ENCODE measurements around the gene RYR2. TPM values are rescaled to one million over a fixed set of nuclear protein-coding genes. Genes with fewer than 3 reads are reported as not detected.

The RYR2 gene
- total RNA-seq, 1 experiment from 2014 or later = 1.0 TPM

- in situ Hi-C loops (cut with HindIII; ENCODE audit: low pct_unique_long_range_greater_than_20kb, low sequenced_read_pairs) = no loop called here
- DNase-seq (ENCODE audit: low read depth) = no peak
These were observed 568.2 kb downstream of the RYR2 start for GRCh38 chr1:237610157-237610556.

- in situ Hi-C loops (cut with HindIII; ENCODE audit: low pct_unique_long_range_greater_than_20kb, low sequenced_read_pairs) = no loop called here
- no peak for DNase-seq (ENCODE audit: low read depth)
These were observed 572.0 kb downstream of the RYR2 start for GRCh38 chr1:237613984-237614383.

GRCh38 chr1:237619553-237619952 is 577.6 kb downstream of the RYR2 start:
- DNase-seq (ENCODE audit: low read depth) = no peak
- in situ Hi-C loops (cut with HindIII; ENCODE audit: low pct_unique_long_range_greater_than_20kb, low sequenced_read_pairs) = no loop called here

GRCh38 chr1:237634922-237635321 is 592.9 kb downstream of the RYR2 start:
- in situ Hi-C loops (cut with HindIII; ENCODE audit: low pct_unique_long_range_greater_than_20kb, low sequenced_read_pairs) = no loop called here
- no peak for DNase-seq (ENCODE audit: low read depth)

- in situ Hi-C loops (cut with HindIII; ENCODE audit: low pct_unique_long_range_greater_than_20kb, low sequenced_read_pairs) = no loop called here
- DNase-seq (ENCODE audit: low read depth) = no peak
These were observed 596.6 kb downstream of the RYR2 start for GRCh38 chr1:237638555-237638954.

GRCh38 chr1:237640011-237640671 is 598.2 kb downstream of the RYR2 start:
- in situ Hi-C loops (cut with HindIII; ENCODE audit: low pct_unique_long_range_greater_than_20kb, low sequenced_read_pairs) = no loop called here

GRCh38 chr1:237640966-237641365 is 599.0 kb downstream of the RYR2 start:
- in situ Hi-C loops (cut with HindIII; ENCODE audit: low pct_unique_long_range_greater_than_20kb, low sequenced_read_pairs) = no loop called here
- DNase-seq (ENCODE audit: low read depth) = no peak

More at GRCh38 chr1:237640011-237640671, 598.2 kb downstream of the RYR2 start:
- no peak for DNase-seq (ENCODE audit: low read depth)

GRCh38 chr1:237650809-237651208 is 608.8 kb downstream of the RYR2 start:
- DNase-seq (ENCODE audit: low read depth) = no peak
- in situ Hi-C loops (cut with HindIII; ENCODE audit: low pct_unique_long_range_greater_than_20kb, low sequenced_read_pairs) = no loop called here

GRCh38 chr1:237655778-237656177 is 613.8 kb downstream of the RYR2 start:
- no peak for DNase-seq (ENCODE audit: low read depth)
- in situ Hi-C loops (cut with HindIII; ENCODE audit: low pct_unique_long_range_greater_than_20kb, low sequenced_read_pairs) = no loop called here

GRCh38 chr1:237664348-237664747 is 622.4 kb downstream of the RYR2 start:
- DNase-seq (ENCODE audit: low read depth) = no peak
- in situ Hi-C loops (cut with HindIII; ENCODE audit: low pct_unique_long_range_greater_than_20kb, low sequenced_read_pairs) = no loop called here

GRCh38 chr1:237670302-237670701 is 628.3 kb downstream of the RYR2 start:
- in situ Hi-C loops (cut with HindIII; ENCODE audit: low pct_unique_long_range_greater_than_20kb, low sequenced_read_pairs) = no loop called here
- no peak for DNase-seq (ENCODE audit: low read depth)

GRCh38 chr1:237671262-237671661 is 629.3 kb downstream of the RYR2 start:
- DNase-seq (ENCODE audit: low read depth) = no peak
- in situ Hi-C loops (cut with HindIII; ENCODE audit: low pct_unique_long_range_greater_than_20kb, low sequenced_read_pairs) = no loop called here

- DNase-seq (ENCODE audit: low read depth) = no peak
- in situ Hi-C loops (cut with HindIII; ENCODE audit: low pct_unique_long_range_greater_than_20kb, low sequenced_read_pairs) = no loop called here
These were observed 630.0 kb downstream of the RYR2 start for GRCh38 chr1:237671935-237672334.

- in situ Hi-C loops (cut with HindIII; ENCODE audit: low pct_unique_long_range_greater_than_20kb, low sequenced_read_pairs) = no loop called here
- DNase-seq (ENCODE audit: low read depth) = peak; percentile 33
These were observed 630.8 kb downstream of the RYR2 start for GRCh38 chr1:237672748-237673147.

GRCh38 chr1:237673631-237674030 is 631.6 kb downstream of the RYR2 start:
- DNase-seq (ENCODE audit: low read depth) = no peak
- in situ Hi-C loops (cut with HindIII; ENCODE audit: low pct_unique_long_range_greater_than_20kb, low sequenced_read_pairs) = no loop called here

GRCh38 chr1:237677979-237678378 is 636.0 kb downstream of the RYR2 start:
- in situ Hi-C loops (cut with HindIII; ENCODE audit: low pct_unique_long_range_greater_than_20kb, low sequenced_read_pairs) = no loop called here
- DNase-seq (ENCODE audit: low read depth) = peak; percentile 64

GRCh38 chr1:237679687-237680086 is 637.7 kb downstream of the RYR2 start:
- no peak for DNase-seq (ENCODE audit: low read depth)
- in situ Hi-C loops (cut with HindIII; ENCODE audit: low pct_unique_long_range_greater_than_20kb, low sequenced_read_pairs) = no loop called here

GRCh38 chr1:237681210-237681609 is 639.2 kb downstream of the RYR2 start:
- DNase-seq (ENCODE audit: low read depth) = no peak
- in situ Hi-C loops (cut with HindIII; ENCODE audit: low pct_unique_long_range_greater_than_20kb, low sequenced_read_pairs) = no loop called here

- DNase-seq (ENCODE audit: low read depth) = no peak
- in situ Hi-C loops (cut with HindIII; ENCODE audit: low pct_unique_long_range_greater_than_20kb, low sequenced_read_pairs) = no loop called here
These were observed 642.3 kb downstream of the RYR2 start for GRCh38 chr1:237684236-237684635.

GRCh38 chr1:237685551-237685950 is 643.6 kb downstream of the RYR2 start:
- no peak for DNase-seq (ENCODE audit: low read depth)
- in situ Hi-C loops (cut with HindIII; ENCODE audit: low pct_unique_long_range_greater_than_20kb, low sequenced_read_pairs) = no loop called here
